Activated B cell treated with CpG ODN at 0.5 μM for 24 hours (primary cell): ENCODE data around the gene CD200R1. TPM values are rescaled to one million over a fixed set of nuclear protein-coding genes. Genes with fewer than 3 reads are reported as not detected.

Experiments used
- ATAC-seq: fragments of 200-7000 bp; cut with Tn5 transposase; one replicate; pipeline ENCODE4 v1.10.0; 2021; ENCODE audit warnings: low read depth, mild to moderate bottlenecking, moderate library complexity
- CTCF ChIA-PET: fragments of 350-600 bp; sonication (Branson Sonifier 250); formaldehyde crosslinking; loops from one replicate; lab custom pipeline; 2021; ENCODE audit warnings: antibody characterized with exemption; lab: Charles Lee
- POLR2A ChIA-PET: fragments of 350-600 bp; sonication (Branson Sonifier 250); formaldehyde crosslinking; loops from one replicate; lab custom pipeline; 2021; ENCODE audit warnings: antibody characterized with exemption; lab: Charles Lee
- DNase-seq: peaks from one replicate; pipeline ENCODE4 v3.0.0; 2022
- H3K27ac Mint-ChIP-seq: one replicate; pipeline ENCODE4 v1.8.0; 2020; ENCODE audit warnings: mixed read lengths
- H3K27me3 Mint-ChIP-seq: one replicate; pipeline ENCODE4 v1.8.0; 2021; ENCODE audit warnings: mixed read lengths
- H3K36me3 Mint-ChIP-seq: one replicate; pipeline ENCODE4 v1.8.0; 2021; ENCODE audit warnings: low read depth, mixed read lengths
- H3K4me1 Mint-ChIP-seq: one replicate; pipeline ENCODE4 v1.8.0; 2021; ENCODE audit warnings: mixed read lengths
- H3K4me3 Mint-ChIP-seq: one replicate; pipeline ENCODE4 v1.8.0; 2020; ENCODE audit warnings: mild to moderate bottlenecking, mixed read lengths
- H3K9me3 Mint-ChIP-seq: one replicate; pipeline ENCODE4 v1.8.0; 2020; ENCODE audit warnings: mixed read lengths
- CTCF ChIP-seq: fragments of 200-600 bp; IDR thresholded peaks from one replicate; pipeline ENCODE4 v1.8.0; 2022; ENCODE audit warnings: antibody characterized with exemption, mild to moderate bottlenecking
- intact Hi-C: fragments of 100-400 bp; cut with micrococcal nuclease; formaldehyde crosslinking; loops from one replicate; pipeline ENCODE4 v1.15.1; 2024
- total RNA-seq: library from RNA; stranded (reverse); gene quantifications from 2 replicates; pipeline ENCODE4 v1.2.3, GENCODE V29; 2022

The CD200R1 gene, protein sequence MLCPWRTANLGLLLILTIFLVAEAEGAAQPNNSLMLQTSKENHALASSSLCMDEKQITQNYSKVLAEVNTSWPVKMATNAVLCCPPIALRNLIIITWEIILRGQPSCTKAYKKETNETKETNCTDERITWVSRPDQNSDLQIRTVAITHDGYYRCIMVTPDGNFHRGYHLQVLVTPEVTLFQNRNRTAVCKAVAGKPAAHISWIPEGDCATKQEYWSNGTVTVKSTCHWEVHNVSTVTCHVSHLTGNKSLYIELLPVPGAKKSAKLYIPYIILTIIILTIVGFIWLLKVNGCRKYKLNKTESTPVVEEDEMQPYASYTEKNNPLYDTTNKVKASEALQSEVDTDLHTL
- total RNA-seq: 3.3 and 4.1 TPM in 2 replicates

DNA sequence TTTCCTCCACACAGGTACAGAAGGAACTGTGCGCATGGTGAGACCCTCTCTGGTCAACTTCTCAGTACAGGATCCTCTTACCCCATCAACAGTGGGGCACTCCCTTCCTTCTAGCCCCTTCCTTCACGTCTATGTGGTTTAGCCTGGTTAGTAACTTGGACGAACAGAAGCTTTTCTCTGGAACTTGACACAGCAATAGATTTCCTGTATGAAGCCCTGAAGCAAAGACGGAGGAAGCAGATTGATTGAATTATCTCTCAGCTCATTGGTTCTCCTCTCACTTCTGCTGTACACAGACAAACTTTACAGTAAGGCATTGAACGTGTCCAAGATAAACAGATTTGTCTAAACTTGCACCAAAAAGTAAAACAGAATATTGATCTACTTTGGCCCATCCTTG lies at the start of gene CD200R1:
Gene CD200R1, minus strand, starts transcription at position 210 of the 400 bp plus-strand sequence. CDS start 246 bp downstream, outside the sequence.
- no peaks in the 10 kb centered on the region for H3K9me3 Mint-ChIP-seq
- peaks cover 77% of the 10 kb centered on the region for H3K4me1 Mint-ChIP-seq
- no peak for TF ChIP-seq CTCF
- ATAC-seq (peak; percentile 19), DNase-seq (no peak)
- ChIA-PET POLR2A (interaction anchor here (0.7 to 2.7 kb wide), 6 partner anchors 13 to 240 kb away, joined by 3 to 10 read pairs (median 4); no protein-coding TSS in a partner anchor), CTCF (interaction anchor here (1.0 to 3.2 kb wide), 4 partner anchors 161 to 332 kb away, joined by 3 to 41 read pairs (median 6); no protein-coding TSS in a partner anchor)
- no peaks in the 10 kb centered on the region for H3K27me3 Mint-ChIP-seq
- no peaks in the 10 kb centered on the region for H3K36me3 Mint-ChIP-seq
- intact Hi-C loops: loop anchor here (5.0 kb wide), 3 partner anchors 68 to 838 kb away; no protein-coding TSS in a partner anchor
- H3K4me3 Mint-ChIP-seq: peak within 1 kb of the TSS; percentile 84
- peak within 1 kb of the TSS; percentile 76 for H3K27ac Mint-ChIP-seq

DNA sequence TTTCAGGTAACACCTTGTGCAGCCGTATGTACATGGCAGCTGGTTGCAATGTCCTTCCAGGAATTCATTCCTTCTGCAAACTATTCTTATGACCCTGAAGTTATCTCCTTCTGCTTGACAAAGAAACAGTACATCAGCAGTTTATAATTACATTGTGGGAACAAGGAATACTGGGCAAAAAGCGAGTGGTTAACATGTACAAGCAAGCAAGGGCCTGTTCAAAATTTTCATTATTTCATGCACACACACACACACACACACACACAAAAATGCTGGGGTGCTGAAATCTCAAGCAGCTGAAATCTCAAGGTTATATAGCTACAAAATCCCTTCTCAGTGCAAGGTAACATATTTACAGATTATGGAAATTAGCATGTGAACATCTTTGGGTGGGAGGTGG lies 46.6 kb upstream of the CD200R1 start:
- no peaks in the 10 kb centered on the region for H3K9me3 Mint-ChIP-seq
- no peak overlapping the region for H3K27ac Mint-ChIP-seq
- H3K36me3 Mint-ChIP-seq: peaks cover 17% of the 10 kb centered on the region
- CTCF ChIA-PET: interaction anchor here (1.6 kb wide), 1 partner anchor 14 kb away, joined by 4 read pairs; no protein-coding TSS in a partner anchor
- no peaks in the 10 kb centered on the region for H3K27me3 Mint-ChIP-seq
- DNase-seq: no peak
- TF ChIP-seq CTCF: no peak
- ATAC-seq: no peak
- intact Hi-C loops: no loop called here
- H3K4me1 Mint-ChIP-seq: peaks cover 48% of the 10 kb centered on the region
- no peak overlapping the region for H3K4me3 Mint-ChIP-seq
- POLR2A ChIA-PET: no interaction called here

- DNase-seq: peak; percentile 81
- peak overlapping the region; percentile 92 for H3K4me3 Mint-ChIP-seq
- peak overlapping the region; percentile 95 for H3K27ac Mint-ChIP-seq
- no peak for TF ChIP-seq CTCF
- CTCF ChIA-PET: interaction anchor here (0.6 to 2.3 kb wide), 8 partner anchors 10 to 433 kb away, joined by 3 to 9 read pairs (median 4); no protein-coding TSS in a partner anchor
- H3K4me1 Mint-ChIP-seq: peaks cover 54% of the 10 kb centered on the region
- no peaks in the 10 kb centered on the region for H3K27me3 Mint-ChIP-seq
- peaks cover 35% of the 10 kb centered on the region for H3K36me3 Mint-ChIP-seq
- intact Hi-C loops: loop anchor here (1.0 to 2.0 kb wide), 6 partner anchors 28 to 1037 kb away; partner anchors contain the start of genes CCDC191, QTRT2 and SPICE1
- POLR2A ChIA-PET: interaction anchor here (0.6 to 2.2 kb wide), 22 partner anchors 9 to 686 kb away, joined by 3 to 47 read pairs (median 4); partner anchors contain the start of genes ATG3, CD200, GTPBP8 and SLC35A5
- no peaks in the 10 kb centered on the region for H3K9me3 Mint-ChIP-seq
- peak; percentile 87 for ATAC-seq
Measured at GRCh38 chr3:113019182-113020137, 44.6 kb upstream of the CD200R1 start.

GRCh38 chr3:113018536-113019181 lies 43.8 kb upstream of the CD200R1 start:
- Mint-ChIP-seq H3K9me3 (no peaks in the 10 kb centered on the region), H3K4me1 (peaks cover 56% of the 10 kb centered on the region), H3K36me3 (peaks cover 42% of the 10 kb centered on the region), H3K4me3 (peak overlapping the region; percentile 92), H3K27me3 (no peaks in the 10 kb centered on the region), H3K27ac (peak overlapping the region; percentile 95)
- ATAC-seq (no peak), DNase-seq (no peak)
- ChIA-PET CTCF (interaction anchor here (0.6 to 2.3 kb wide), 9 partner anchors 9 to 457 kb away, joined by 3 to 9 read pairs (median 3); partner anchors contain the start of genes ATG3 and SLC35A5), POLR2A (interaction anchor here (0.5 to 2.2 kb wide), 21 partner anchors 8 to 685 kb away, joined by 3 to 47 read pairs (median 4); partner anchors contain the start of genes ATG3, CD200, GTPBP8 and SLC35A5)
- TF ChIP-seq CTCF: no peak
- intact Hi-C loops: loop anchor here (1.0 to 2.0 kb wide), 6 partner anchors 27 to 1038 kb away; partner anchors contain the start of genes CCDC191, QTRT2 and SPICE1
